Neuronal stem cell (in vitro differentiated cells): Measurements from ENCODE around the gene TGFBR2.

Source experiments
- DNase-seq: peaks from one replicate; pipeline ENCODE4 v3.0.0-alpha.2; 2013; ENCODE audit warnings: low spot score
- H2AFZ ChIP-seq: one replicate; pipeline ENCODE4 v1.6.1; 2013; ENCODE audit warnings: mild to moderate bottlenecking, low read length, inconsistent platforms
- H2AK5ac ChIP-seq: 2 replicates; pipeline ENCODE4 v1.6.1; 2013; ENCODE audit warnings: low read depth, mild to moderate bottlenecking, inconsistent platforms, low read length, moderate library complexity, mixed read lengths
- H2BK120ac ChIP-seq: 2 replicates; pipeline ENCODE4 v1.6.1; 2013; ENCODE audit warnings: low read depth, mild to moderate bottlenecking, inconsistent platforms, low read length, moderate library complexity, mixed read lengths
- H2BK12ac ChIP-seq: one replicate; pipeline ENCODE4 v1.6.1; 2013; ENCODE audit warnings: low read length, inconsistent platforms
- H2BK15ac ChIP-seq: 2 replicates; pipeline ENCODE4 v1.6.1; 2013; ENCODE audit warnings: mild to moderate bottlenecking, low read length, inconsistent platforms, mixed read lengths
- H2BK5ac ChIP-seq: one replicate; pipeline ENCODE4 v1.6.1; 2013; ENCODE audit warnings: inconsistent platforms, mild to moderate bottlenecking, low read length, moderate library complexity
- H3K14ac ChIP-seq: one replicate; pipeline ENCODE4 v1.6.1; 2013; ENCODE audit warnings: low read length, inconsistent platforms
- H3K18ac ChIP-seq: 2 replicates; pipeline ENCODE4 v1.6.1; 2013; ENCODE audit warnings: low read length, inconsistent platforms
- H3K23ac ChIP-seq: 2 replicates; pipeline ENCODE4 v1.6.1; 2013; ENCODE audit warnings: low read depth, mild to moderate bottlenecking, mixed read lengths, low read length, inconsistent platforms; ENCODE audit not compliant: poor library complexity
- H3K27ac ChIP-seq: replicated peaks from 3 replicates; pipeline ENCODE4 v1.5.1; 2013; ENCODE audit warnings: low read length, inconsistent platforms
- H3K27me3 ChIP-seq, 3 experiments: 2 replicates each; pipeline ENCODE4 v1.6.1; 2013; ENCODE audit warnings: low read length in 3 of 3, mild to moderate bottlenecking in 2 of 3, inconsistent platforms in 1 of 3, low read depth in 1 of 3, mixed read lengths in 1 of 3, moderate library complexity in 1 of 3; ENCODE audit not compliant: control insufficient read depth in 3 of 3, insufficient read depth in 3 of 3
- H3K36me3 ChIP-seq, 2 donors: replicated peaks in 1 of 2; 2 replicates each; pipeline ENCODE4 v1.6.1; 2013; ENCODE audit warnings: low read length in 2 of 2; ENCODE audit not compliant: control insufficient read depth in 2 of 2, insufficient read depth in 2 of 2
- H3K4ac ChIP-seq: 2 replicates; pipeline ENCODE4 v1.6.1; 2013; ENCODE audit warnings: inconsistent platforms, mild to moderate bottlenecking, low read length, moderate library complexity
- H3K4me1 ChIP-seq, 2 donors: 1 replicate in 1 of 2; 2 replicates in 1 of 2; pipeline ENCODE4 v1.6.1; 2013; ENCODE audit warnings: low read length in 2 of 2, low read depth in 1 of 2; ENCODE audit not compliant: control insufficient read depth in 2 of 2, insufficient read depth in 1 of 2
- H3K4me2 ChIP-seq: one replicate; pipeline ENCODE4 v1.6.1; 2013; ENCODE audit warnings: mild to moderate bottlenecking, low read length, inconsistent platforms; ENCODE audit not compliant: insufficient read depth, poor library complexity, severe bottlenecking
- H3K4me3 ChIP-seq, 2 donors: 2 replicates each; pipeline ENCODE4 v1.5.1; 2013; ENCODE audit warnings: low read length in 2 of 2, mild to moderate bottlenecking in 2 of 2, inconsistent platforms in 1 of 2, moderate library complexity in 1 of 2
- H3K79me1 ChIP-seq: one replicate; pipeline ENCODE4 v1.6.1; 2013; ENCODE audit warnings: low read depth, mild to moderate bottlenecking, inconsistent platforms, low read length, moderate library complexity
- H3K9ac ChIP-seq: one replicate; pipeline ENCODE4 v1.6.1; 2013; ENCODE audit warnings: mild to moderate bottlenecking, low read depth, low read length, inconsistent platforms; ENCODE audit not compliant: poor library complexity
- H3K9me3 ChIP-seq, 2 donors: replicated peaks in 1 of 2; 2 replicates each; pipeline versions ENCODE3 to v1.6.1; 2013; ENCODE audit warnings: low read length in 2 of 2, mild to moderate bottlenecking in 2 of 2, inconsistent platforms in 1 of 2, low read depth in 1 of 2, mixed read lengths in 1 of 2, moderate library complexity in 1 of 2; ENCODE audit not compliant: control insufficient read depth in 2 of 2, insufficient read depth in 1 of 2
- H4K8ac ChIP-seq: one replicate; pipeline ENCODE4 v1.6.1; 2013; ENCODE audit warnings: low read depth, mild to moderate bottlenecking, inconsistent platforms, low read length, moderate library complexity
- H4K91ac ChIP-seq: one replicate; pipeline ENCODE4 v1.6.1; 2013; ENCODE audit warnings: low read length, low read depth, mild to moderate bottlenecking, inconsistent platforms; ENCODE audit not compliant: poor library complexity
- WGBS, 2 donors: extraction: QIAGEN DNeasy Blood & Tissue Kit; methylation state at CpG; one replicate each; pipeline ENCODE4 v1.1.7; 2013; ENCODE audit warnings: missing lambda C conversion rate in 2 of 2, mixed read lengths in 1 of 2; ENCODE audit not compliant: insufficient read length in 2 of 2, insufficient replicate concordance in 1 of 2; ENCODE audit errors: extremely low coverage in 2 of 2; 5-methylcytosine and 5-hydroxymethylcytosine counted together

Gene TGFBR2

GRCh38 chr3:30597131-30597768 is 9.2 kb upstream of the TGFBR2 start:
- no peak overlapping the region for H2BK15ac ChIP-seq
- no peak overlapping the region for H2BK120ac ChIP-seq
- DNase-seq = no peak
- H3K27me3 ChIP-seq = no peaks in the 10 kb centered on the region
- no peak overlapping the region for H3K4me3 ChIP-seq
- no peak overlapping the region for H2AK5ac ChIP-seq
- no peak overlapping the region for H3K9ac ChIP-seq
- no peak overlapping the region for H3K23ac ChIP-seq
- no peak overlapping the region for H2BK12ac ChIP-seq
- H2AFZ ChIP-seq = no peak overlapping the region
- no CpG with 5 or more reads among the region's 1 CpG for WGBS, 2 donors
- no peak overlapping the region for H4K91ac ChIP-seq
- H3K14ac ChIP-seq = no peak overlapping the region
- no peaks in the 10 kb centered on the region for H3K9me3 ChIP-seq
- H3K79me1 ChIP-seq = no peaks in the 10 kb centered on the region
- no peaks in the 10 kb centered on the region for H3K36me3 ChIP-seq
- no peak overlapping the region for H2BK5ac ChIP-seq
- H3K18ac ChIP-seq = no peak overlapping the region
- no peak overlapping the region for H4K8ac ChIP-seq
- H3K4me2 ChIP-seq = no peak overlapping the region
- H3K4ac ChIP-seq = no peak overlapping the region
- H3K4me1 ChIP-seq = peaks cover 0 to 2% of the 10 kb centered on the region in 2 donors
- H3K27ac ChIP-seq = no peak overlapping the region

GRCh38 chr3:30597769-30598134 is 8.6 kb upstream of the TGFBR2 start:
- Histone ChIP-seq H2BK5ac (no peak overlapping the region), H3K27me3 (no peaks in the 10 kb centered on the region), H3K79me1 (no peaks in the 10 kb centered on the region), H4K91ac (no peak overlapping the region), H3K23ac (no peak overlapping the region), H3K27ac (no peak overlapping the region), H3K4me3 (no peak overlapping the region), H3K9me3 (no peaks in the 10 kb centered on the region), H2BK12ac (no peak overlapping the region), H2BK120ac (no peak overlapping the region), H3K4me2 (no peak overlapping the region), H3K4me1 (peaks cover 0 to 3% of the 10 kb centered on the region in 2 donors), H3K18ac (no peak overlapping the region), H4K8ac (no peak overlapping the region), H2BK15ac (no peak overlapping the region), H3K9ac (no peak overlapping the region), H3K14ac (no peak overlapping the region), H3K36me3 (no peaks in the 10 kb centered on the region), H2AK5ac (no peak overlapping the region), H3K4ac (no peak overlapping the region), H2AFZ (no peak overlapping the region)
- DNase-seq = no peak

- no peaks in the 10 kb centered on the region for H3K79me1 ChIP-seq
- H3K4me1 ChIP-seq = peaks cover 0 to 5% of the 10 kb centered on the region in 2 donors
- no peaks in the 10 kb centered on the region for H3K27me3 ChIP-seq
- no peak overlapping the region for H2BK120ac ChIP-seq
- H2BK12ac ChIP-seq = no peak overlapping the region
- no peak overlapping the region for H4K8ac ChIP-seq
- H3K23ac ChIP-seq = no peak overlapping the region
- H3K36me3 ChIP-seq = no peaks in the 10 kb centered on the region
- H3K4me2 ChIP-seq = no peak overlapping the region
- H2AFZ ChIP-seq = no peak overlapping the region
- no peak overlapping the region for H2BK15ac ChIP-seq
- no CpG with 5 or more reads among the region's 3 CpGs for WGBS, 2 donors
- H3K9me3 ChIP-seq = no peaks in the 10 kb centered on the region
- H3K4ac ChIP-seq = no peak overlapping the region
- no peak overlapping the region for H3K27ac ChIP-seq
- H2BK5ac ChIP-seq = no peak overlapping the region
- H4K91ac ChIP-seq = no peak overlapping the region
- H3K18ac ChIP-seq = no peak overlapping the region
- H2AK5ac ChIP-seq = no peak overlapping the region
- no peak overlapping the region for H3K9ac ChIP-seq
- no peak overlapping the region for H3K14ac ChIP-seq
- H3K4me3 ChIP-seq = no peak overlapping the region
- DNase-seq = no peak
These were observed 7.5 kb upstream of the TGFBR2 start for GRCh38 chr3:30598668-30599545.

- WGBS, 2 donors = no CpG with 5 or more reads among the region's 2 CpGs
- Histone ChIP-seq H4K91ac (no peak overlapping the region), H3K9me3 (no peaks in the 10 kb centered on the region), H3K4me2 (no peak overlapping the region), H3K4me1 (peaks cover 0 to 5% of the 10 kb centered on the region in 2 donors), H3K18ac (no peak overlapping the region), H3K27ac (no peak overlapping the region), H3K23ac (no peak overlapping the region), H2BK120ac (no peak overlapping the region), H3K36me3 (no peaks in the 10 kb centered on the region), H2BK15ac (no peak overlapping the region), H3K9ac (no peak overlapping the region), H3K79me1 (no peaks in the 10 kb centered on the region), H3K27me3 (peaks cover 0 to 5% (median 0%) of the 10 kb centered on the region in 3 experiments), H2BK5ac (no peak overlapping the region), H2AK5ac (no peak overlapping the region), H2AFZ (no peak overlapping the region), H4K8ac (no peak overlapping the region), H3K4me3 (no peak overlapping the region), H3K14ac (no peak overlapping the region), H2BK12ac (no peak overlapping the region), H3K4ac (no peak overlapping the region)
- DNase-seq = no peak
These were observed 5.8 kb upstream of the TGFBR2 start for GRCh38 chr3:30600572-30600971.
